Neural crest cell (in vitro differentiated cells): ENCODE results near the gene SNRPA1. TPM values are rescaled to one million over a fixed set of nuclear protein-coding genes. Genes with fewer than 3 reads are reported as not detected.
A peak's percentile ranks its signal among the peaks of the same experiment; 100 is the strongest.

Source experiments
- DNase-seq: peaks from one replicate; pipeline ENCODE4 v3.0.0; 2021; ENCODE audit warnings: low read depth, mixed read lengths, low spot score
- H3K27ac Mint-ChIP-seq: one replicate; pipeline ENCODE4 v1.8.0; 2021; ENCODE audit warnings: mild to moderate bottlenecking, mixed read lengths; ENCODE audit not compliant: unreplicated experiment
- H3K27me3 Mint-ChIP-seq: 2 replicates; pipeline ENCODE4 v1.8.0; 2021; ENCODE audit warnings: low read depth, mild to moderate bottlenecking, mixed read lengths
- H3K36me3 Mint-ChIP-seq: 2 replicates; pipeline ENCODE4 v1.8.0; 2021; ENCODE audit warnings: low read depth, mild to moderate bottlenecking, mixed read lengths
- H3K4me1 Mint-ChIP-seq: 2 replicates; pipeline ENCODE4 v1.8.0; 2021; ENCODE audit warnings: mixed read lengths
- H3K4me3 Mint-ChIP-seq: one replicate; pipeline ENCODE4 v1.8.0; 2021; ENCODE audit warnings: mild to moderate bottlenecking, mixed read lengths
- H3K9me3 Mint-ChIP-seq: 2 replicates; pipeline ENCODE4 v1.8.0; 2021; ENCODE audit warnings: mixed read lengths
- total RNA-seq: library from RNA; stranded (reverse); gene quantifications from 2 replicates; pipeline ENCODE4 v1.2.1, GENCODE V29; 2021
- TF ChIP-seq, protein P1 (sequence below): fragments of 200-600 bp; sonication (generic); conservative IDR thresholded peaks from 2 replicates; pipeline ENCODE4 v1.5.0; 2021; ENCODE audit warnings: antibody characterized with exemption, mild to moderate bottlenecking

The SNRPA1 gene
- total RNA-seq, 1 donor from 2014 or later, result 118 TPM

DNA sequence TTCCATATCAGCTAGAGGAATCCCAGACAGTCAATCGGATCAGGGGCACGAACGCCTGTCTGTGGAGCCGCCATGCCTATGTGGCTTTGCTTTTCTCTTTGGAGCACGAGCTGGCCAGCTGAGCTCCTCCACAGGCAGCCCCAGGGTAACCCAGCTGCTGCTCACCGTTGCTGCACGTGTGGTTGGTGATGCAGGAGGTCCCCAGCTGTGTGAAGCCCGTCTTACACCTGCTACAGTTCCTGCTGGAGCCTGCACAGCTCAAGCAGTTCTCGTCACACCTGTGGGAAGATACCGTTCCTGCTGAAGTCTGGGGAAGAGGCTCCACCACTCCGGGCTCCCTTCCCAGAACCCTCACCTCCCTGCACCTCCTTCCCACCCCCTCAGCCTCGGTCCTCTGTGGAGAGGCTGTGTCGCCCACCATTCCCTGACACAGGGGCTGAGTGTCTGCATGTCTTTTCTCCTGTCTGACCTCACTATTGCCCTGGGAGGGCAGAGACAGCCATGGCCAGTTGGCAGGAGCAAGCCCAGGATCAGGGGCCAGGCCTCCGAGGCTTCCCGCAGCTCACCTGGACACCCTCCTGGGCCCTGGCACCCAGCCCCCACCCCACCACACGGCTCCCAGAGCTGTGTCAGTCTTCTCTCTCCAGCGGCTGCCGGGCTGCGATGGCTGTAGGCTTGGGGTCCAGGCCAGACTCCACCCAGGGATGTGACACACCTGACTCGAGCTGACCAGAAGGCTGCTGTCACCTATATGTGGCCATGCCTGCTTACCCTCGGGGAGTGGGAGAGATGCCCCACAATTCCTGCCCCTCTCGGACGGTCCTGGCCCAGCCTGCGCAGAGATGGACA, 12.2 kb upstream of the SNRPA1 start:
- no peaks in the 10 kb centered on the region for H3K36me3 Mint-ChIP-seq
- no peak for DNase-seq
- no peaks in the 10 kb centered on the region for H3K4me1 Mint-ChIP-seq

DNA sequence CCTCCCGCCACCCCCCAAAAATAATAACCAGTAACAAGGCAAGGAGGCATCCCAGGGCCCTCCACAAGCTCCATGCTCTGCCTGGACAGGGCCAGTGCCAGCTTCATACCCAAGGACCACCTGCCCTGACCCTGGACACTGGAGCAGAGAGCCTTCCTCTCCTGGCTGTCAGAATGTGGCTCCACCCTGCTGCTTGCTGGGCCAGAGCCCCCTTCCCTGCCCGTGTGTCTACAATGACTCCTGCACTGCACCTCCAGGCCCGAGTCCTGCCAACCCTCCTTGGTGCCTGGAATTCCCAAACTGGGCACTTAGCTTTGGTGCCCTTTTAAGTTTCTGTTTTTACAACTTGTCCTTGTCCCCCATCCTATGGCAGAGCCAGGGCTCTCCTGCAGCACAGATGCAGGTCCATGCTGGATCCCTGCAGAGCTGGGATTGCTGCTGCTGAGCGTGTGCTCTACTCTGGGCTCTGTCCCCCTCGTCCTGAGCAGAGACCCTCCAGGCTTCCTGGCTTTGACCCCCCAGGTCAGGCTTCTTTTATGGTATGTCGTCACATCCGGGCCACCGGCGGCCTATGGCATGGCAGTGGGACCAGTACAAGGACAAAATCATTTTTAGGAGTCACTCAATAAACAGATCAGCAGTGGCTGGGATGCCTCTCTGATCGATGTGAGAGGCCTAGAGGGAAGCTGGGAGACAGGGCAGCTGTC, 11.4 kb upstream of the SNRPA1 start:
- DNase-seq, result no peak
- Mint-ChIP-seq H3K9me3 (no peaks in the 10 kb centered on the region), H3K27ac (no peak overlapping the region), H3K4me1 (no peaks in the 10 kb centered on the region), H3K36me3 (no peaks in the 10 kb centered on the region), H3K27me3 (no peaks in the 10 kb centered on the region), H3K4me3 (no peak overlapping the region)
- TF ChIP-seq, protein P1, sequence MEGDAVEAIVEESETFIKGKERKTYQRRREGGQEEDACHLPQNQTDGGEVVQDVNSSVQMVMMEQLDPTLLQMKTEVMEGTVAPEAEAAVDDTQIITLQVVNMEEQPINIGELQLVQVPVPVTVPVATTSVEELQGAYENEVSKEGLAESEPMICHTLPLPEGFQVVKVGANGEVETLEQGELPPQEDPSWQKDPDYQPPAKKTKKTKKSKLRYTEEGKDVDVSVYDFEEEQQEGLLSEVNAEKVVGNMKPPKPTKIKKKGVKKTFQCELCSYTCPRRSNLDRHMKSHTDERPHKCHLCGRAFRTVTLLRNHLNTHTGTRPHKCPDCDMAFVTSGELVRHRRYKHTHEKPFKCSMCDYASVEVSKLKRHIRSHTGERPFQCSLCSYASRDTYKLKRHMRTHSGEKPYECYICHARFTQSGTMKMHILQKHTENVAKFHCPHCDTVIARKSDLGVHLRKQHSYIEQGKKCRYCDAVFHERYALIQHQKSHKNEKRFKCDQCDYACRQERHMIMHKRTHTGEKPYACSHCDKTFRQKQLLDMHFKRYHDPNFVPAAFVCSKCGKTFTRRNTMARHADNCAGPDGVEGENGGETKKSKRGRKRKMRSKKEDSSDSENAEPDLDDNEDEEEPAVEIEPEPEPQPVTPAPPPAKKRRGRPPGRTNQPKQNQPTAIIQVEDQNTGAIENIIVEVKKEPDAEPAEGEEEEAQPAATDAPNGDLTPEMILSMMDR, result no peak

More for the DNA sequence above, 12.2 kb upstream of the SNRPA1 start:
- Mint-ChIP-seq H3K27ac (no peak overlapping the region), H3K4me3 (no peak overlapping the region), H3K27me3 (no peaks in the 10 kb centered on the region), H3K9me3 (no peaks in the 10 kb centered on the region)
- TF ChIP-seq, protein P1, result no peak

DNA sequence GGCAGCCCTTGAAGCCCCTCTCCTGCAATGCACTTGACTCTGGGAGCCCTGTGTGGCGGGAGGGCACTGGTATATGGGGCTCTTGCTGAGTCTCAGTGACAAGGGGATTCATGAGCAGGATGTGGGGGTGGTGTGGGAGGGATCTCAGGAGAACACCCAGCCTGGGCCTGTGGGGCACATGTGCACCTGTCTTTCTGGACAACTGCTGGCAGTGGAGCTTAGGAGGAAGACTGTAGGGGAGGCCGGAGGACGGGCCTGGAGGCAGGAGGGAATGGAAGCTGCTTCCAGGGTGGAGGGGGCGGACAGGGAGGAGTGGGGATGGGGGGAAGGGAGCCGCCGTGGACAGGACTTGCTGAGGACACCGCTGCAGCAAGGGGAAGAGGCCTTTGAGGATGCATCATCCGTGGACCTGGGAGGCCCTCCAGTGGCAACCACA, 10.8 kb upstream of the SNRPA1 start:
- DNase-seq, result no peak
- H3K27me3 Mint-ChIP-seq, result no peaks in the 10 kb centered on the region
- H3K27ac Mint-ChIP-seq, result no peak overlapping the region
- H3K4me3 Mint-ChIP-seq, result no peak overlapping the region
- H3K36me3 Mint-ChIP-seq, result no peaks in the 10 kb centered on the region
- no peaks in the 10 kb centered on the region for H3K9me3 Mint-ChIP-seq
- TF ChIP-seq, protein P1, result no peak
- no peaks in the 10 kb centered on the region for H3K4me1 Mint-ChIP-seq

DNA sequence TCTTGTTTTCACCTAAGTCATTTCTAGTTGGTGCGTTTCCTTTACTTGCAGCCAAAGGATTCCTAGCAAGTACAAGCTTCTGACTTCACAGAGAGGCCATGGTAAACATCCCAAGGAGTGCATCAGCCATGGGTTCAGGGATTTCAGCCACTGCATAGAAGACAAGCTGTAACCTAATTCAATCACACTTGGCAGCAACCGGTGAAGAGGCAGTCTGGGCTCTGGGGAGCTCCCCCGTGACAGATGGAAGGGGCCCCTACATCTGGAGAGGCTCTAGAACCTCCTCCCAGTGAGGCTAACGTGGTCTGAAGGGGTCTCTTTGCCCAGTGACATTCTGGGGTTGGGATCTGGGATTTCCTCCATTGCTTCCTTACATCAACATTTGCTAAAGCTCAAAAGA, 8.4 kb upstream of the SNRPA1 start:
- TF ChIP-seq, protein P1, result no peak
- DNase-seq, result no peak

DNA sequence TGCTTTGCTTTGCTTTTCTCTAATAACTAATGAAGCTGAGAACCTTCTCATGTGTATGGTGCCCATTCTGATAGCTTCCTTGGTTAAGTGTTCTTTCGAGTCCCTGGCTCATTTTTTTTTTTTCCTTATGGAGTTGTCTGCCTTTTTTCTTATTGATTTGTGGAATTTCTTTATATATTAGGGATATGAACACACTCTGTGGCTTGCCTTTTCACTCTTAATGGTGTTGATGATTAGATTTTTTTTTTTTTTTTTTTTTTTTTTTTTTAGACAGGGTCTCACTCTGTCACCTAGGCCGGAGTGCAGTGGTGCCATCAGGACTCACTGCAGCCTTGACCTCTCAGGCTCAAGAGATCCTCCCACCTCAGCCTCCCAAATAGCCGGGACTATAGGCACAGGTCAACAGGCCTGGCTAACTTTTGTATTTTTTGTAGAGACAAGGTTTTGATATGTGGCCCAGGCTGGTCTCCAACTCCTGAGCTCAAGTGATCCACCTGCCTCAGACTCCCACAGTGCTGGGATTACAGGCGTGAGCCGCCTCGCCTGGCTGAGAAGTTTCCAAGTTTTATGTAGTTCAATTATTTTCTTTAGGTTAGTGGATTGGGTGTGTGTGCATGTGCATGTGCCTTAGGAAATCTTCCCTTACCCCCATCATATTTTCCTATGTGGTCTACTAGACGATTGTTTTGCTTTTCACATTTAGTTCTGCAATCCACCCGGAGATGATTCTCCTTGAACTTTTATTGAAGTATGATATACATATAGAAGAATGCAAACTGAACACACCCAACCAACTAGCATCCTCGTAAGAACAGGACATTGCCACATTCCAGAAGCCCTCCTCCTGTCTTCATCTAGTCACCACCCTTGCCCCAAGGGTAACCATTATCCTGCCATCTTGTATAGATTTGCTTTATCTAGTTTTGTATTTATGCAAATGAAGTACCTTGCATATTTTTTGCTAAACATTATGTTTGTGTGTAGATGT, 1.7 kb upstream of the SNRPA1 start:
- Mint-ChIP-seq H3K36me3 (peaks cover 2% of the 10 kb centered on the region), H3K27me3 (no peaks in the 10 kb centered on the region)
- no peak for DNase-seq

More for the DNA sequence above, 8.4 kb upstream of the SNRPA1 start:
- no peaks in the 10 kb centered on the region for H3K9me3 Mint-ChIP-seq
- H3K36me3 Mint-ChIP-seq, result no peaks in the 10 kb centered on the region
- H3K27ac Mint-ChIP-seq, result peak overlapping the region; percentile 81
- no peak overlapping the region for H3K4me3 Mint-ChIP-seq
- no peaks in the 10 kb centered on the region for H3K27me3 Mint-ChIP-seq
- no peaks in the 10 kb centered on the region for H3K4me1 Mint-ChIP-seq

More for the DNA sequence above, 1.7 kb upstream of the SNRPA1 start:
- TF ChIP-seq, protein P1, result no peak
- H3K9me3 Mint-ChIP-seq, result no peaks in the 10 kb centered on the region
- H3K4me3 Mint-ChIP-seq, result peak overlapping the region; percentile 95
- H3K27ac Mint-ChIP-seq, result no peak overlapping the region
- peaks cover 35% of the 10 kb centered on the region for H3K4me1 Mint-ChIP-seq
